Effector memory CD8-positive, alpha-beta T cell (primary cell): Measurements from ENCODE around the gene CRYGA.
A peak's percentile ranks its signal among the peaks of the same experiment; 100 is the strongest.
"Not testable (repeated sequence)": the region's sequence is repeated elsewhere in the genome, so short reads cannot be mapped to it uniquely, and the experiment has no call there.

Source experiments
- ATAC-seq: fragments of 150-1000 bp; cut with Tn5 transposase; replicated peaks from 2 replicates; pipeline ENCODE4 v1.10.0; 2021; ENCODE audit warnings: mild to moderate bottlenecking, moderate library complexity
- DNase-seq, 3 experiments: peaks; one replicate each; pipeline ENCODE4 v3.0.0; 2021
- H3K27ac Mint-ChIP-seq, 2 donors: one replicate each; pipeline ENCODE4 v1.8.0; 2022; ENCODE audit warnings: mild to moderate bottlenecking in 2 of 2, mixed read lengths in 2 of 2, moderate library complexity in 2 of 2
- H3K27me3 Mint-ChIP-seq, 2 donors: one replicate each; pipeline ENCODE4 v1.8.0; 2022; ENCODE audit warnings: mixed read lengths in 2 of 2
- H3K36me3 Mint-ChIP-seq: one replicate; pipeline ENCODE4 v1.8.0; 2022; ENCODE audit warnings: mild to moderate bottlenecking, moderate library complexity, mixed read lengths; ENCODE audit not compliant: insufficient read depth
- H3K4me1 Mint-ChIP-seq, 2 donors: one replicate each; pipeline ENCODE4 v1.8.0; 2022; ENCODE audit warnings: low read depth in 2 of 2, mixed read lengths in 2 of 2
- H3K4me3 Mint-ChIP-seq, 2 donors: one replicate each; pipeline ENCODE4 v1.8.0; 2022; ENCODE audit warnings: mild to moderate bottlenecking in 2 of 2, mixed read lengths in 2 of 2, moderate library complexity in 2 of 2
- H3K9me3 Mint-ChIP-seq, 2 donors: one replicate each; pipeline ENCODE4 v1.8.0; 2022; ENCODE audit warnings: mixed read lengths in 2 of 2

The CRYGA gene

GRCh38 chr2:208127090-208127489, 36.3 kb downstream of the CRYGA start:
- no peak for ATAC-seq
- Mint-ChIP-seq H3K4me3 (no peak overlapping the region), H3K27ac (no peak overlapping the region), H3K36me3 (no peaks in the 10 kb centered on the region), H3K9me3 (peaks cover 0 to 2% of the 10 kb centered on the region in 2 donors), H3K4me1 (peaks cover 1 to 7% of the 10 kb centered on the region in 2 donors), H3K27me3 (peaks cover 29 to 55% of the 10 kb centered on the region in 2 donors)
- DNase-seq, result no peak

- H3K27me3 Mint-ChIP-seq, result peaks cover 35 to 62% of the 10 kb centered on the region in 2 donors
- DNase-seq, result no peak
- H3K4me1 Mint-ChIP-seq, result peaks cover 1 to 7% of the 10 kb centered on the region in 2 donors
- ATAC-seq, result no peak
- peaks cover 0 to 2% of the 10 kb centered on the region in 2 donors for H3K9me3 Mint-ChIP-seq
- no peaks in the 10 kb centered on the region for H3K36me3 Mint-ChIP-seq
- no peak overlapping the region for H3K27ac Mint-ChIP-seq
- H3K4me3 Mint-ChIP-seq, result no peak overlapping the region
Measured at GRCh38 chr2:208125251-208125650, 38.1 kb downstream of the CRYGA start.

- not testable (repeated sequence) for DNase-seq, ATAC-seq, H3K27ac Mint-ChIP-seq, H3K9me3 Mint-ChIP-seq, H3K4me1 Mint-ChIP-seq, H3K36me3 Mint-ChIP-seq
- Mint-ChIP-seq H3K27me3 (peaks cover 35 to 51% of the 10 kb centered on the region in 2 donors), H3K4me3 (peak within 1 kb of the TSS in 1 of 2 donors; percentile 19)
Measured at GRCh38 chr2:208124013-208124715, 39.2 kb downstream of the CRYGA start, which contains the start of gene CRYGD. Gene CRYGD, minus strand, starts transcription at chr2:208124524. Its CDS starts 51 bp downstream, at chr2:208124473.

- Mint-ChIP-seq H3K4me3 (no peak overlapping the region), H3K36me3 (peaks cover 4% of the 10 kb centered on the region), H3K4me1 (peaks cover 1 to 7% of the 10 kb centered on the region in 2 donors), H3K27me3 (peaks cover 29 to 33% of the 10 kb centered on the region in 2 donors), H3K9me3 (peaks cover 0 to 2% of the 10 kb centered on the region in 2 donors), H3K27ac (no peak overlapping the region)
- ATAC-seq (no peak), DNase-seq (no peak)
Measured at GRCh38 chr2:208122248-208122647, 41.1 kb downstream of the CRYGA start.

GRCh38 chr2:208118918-208119317, 44.5 kb downstream of the CRYGA start:
- Mint-ChIP-seq H3K36me3 (peaks cover 4% of the 10 kb centered on the region), H3K4me3 (no peak overlapping the region), H3K27me3 (peaks cover 10 to 13% of the 10 kb centered on the region in 2 donors), H3K27ac (no peak overlapping the region), H3K9me3 (no peaks in the 10 kb centered on the region), H3K4me1 (no peaks in the 10 kb centered on the region)
- DNase-seq (no peak), ATAC-seq (no peak)

- not testable (repeated sequence) for H3K27ac Mint-ChIP-seq
Measured at GRCh38 chr2:208117390-208117789, 46.0 kb downstream of the CRYGA start.

GRCh38 chr2:208112969-208113368, 50.4 kb downstream of the CRYGA start:
- peaks cover 11 to 27% of the 10 kb centered on the region in 2 donors for H3K27me3 Mint-ChIP-seq
- no peak overlapping the region for H3K27ac Mint-ChIP-seq
- DNase-seq (no peak), ATAC-seq (no peak)
- H3K9me3 Mint-ChIP-seq, result no peaks in the 10 kb centered on the region
- H3K4me1 Mint-ChIP-seq, result no peaks in the 10 kb centered on the region
- H3K4me3 Mint-ChIP-seq, result no peak overlapping the region
- H3K36me3 Mint-ChIP-seq, result no peaks in the 10 kb centered on the region

More at GRCh38 chr2:208117390-208117789, 46.0 kb downstream of the CRYGA start:
- not testable (repeated sequence) for ATAC-seq, H3K4me3 Mint-ChIP-seq, H3K36me3 Mint-ChIP-seq, H3K4me1 Mint-ChIP-seq, DNase-seq, H3K9me3 Mint-ChIP-seq
- H3K27me3 Mint-ChIP-seq, result peaks cover 11 to 21% of the 10 kb centered on the region in 2 donors

- not testable (repeated sequence) for H3K4me3 Mint-ChIP-seq, DNase-seq, H3K4me1 Mint-ChIP-seq, ATAC-seq, H3K9me3 Mint-ChIP-seq, H3K27ac Mint-ChIP-seq, H3K36me3 Mint-ChIP-seq
- peaks cover 12 to 30% of the 10 kb centered on the region in 2 donors for H3K27me3 Mint-ChIP-seq
Measured at GRCh38 chr2:208112273-208112745, 51.1 kb downstream of the CRYGA start.
